GM18870 (cell line): ENCODE data around the gene OR2A5.
"Not testable (repeated sequence)": the region's sequence is repeated elsewhere in the genome, so short reads cannot be mapped to it uniquely, and the experiment has no call there.

Source experiments
- ATAC-seq: cut with Tn5 transposase; IDR thresholded peaks from one replicate; pipeline ENCODE4 v1.9.1; 2021; ENCODE audit warnings: moderate library complexity; ENCODE audit not compliant: unreplicated experiment

The OR2A5 gene, protein sequence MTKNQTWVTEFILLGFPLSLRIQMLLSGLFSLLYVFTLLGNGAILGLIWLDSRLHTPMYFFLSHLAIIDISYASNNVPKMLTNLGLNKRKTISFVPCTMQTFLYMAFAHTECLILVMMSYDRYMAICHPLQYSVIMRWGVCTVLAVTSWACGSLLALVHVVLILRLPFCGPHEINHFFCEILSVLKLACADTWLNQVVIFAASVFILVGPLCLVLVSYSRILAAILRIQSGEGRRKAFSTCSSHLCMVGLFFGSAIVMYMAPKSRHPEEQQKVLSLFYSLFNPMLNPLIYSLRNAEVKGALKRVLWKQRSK

DNA sequence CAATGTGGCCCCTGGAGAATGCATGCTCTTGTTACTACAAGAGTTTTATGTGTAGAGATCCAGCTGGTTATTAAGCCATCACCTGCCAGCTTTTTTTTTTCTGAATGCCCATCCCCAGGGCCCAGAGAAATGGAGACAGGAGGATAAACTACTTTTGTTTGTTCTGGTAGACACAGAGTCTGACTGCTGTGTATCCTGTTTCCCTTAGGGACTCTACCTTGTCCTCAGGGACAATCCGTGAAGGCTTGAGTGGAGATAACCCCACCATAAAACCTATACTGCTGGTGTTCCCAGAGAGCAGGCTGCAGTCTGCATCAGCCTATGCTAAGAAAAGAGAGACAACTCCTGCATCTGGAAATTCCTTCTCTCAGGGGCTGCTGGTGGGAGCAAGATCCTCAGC lies at the start of gene OR2A5:
OR2A5 (plus strand) TSS at position 301 of the 400 bp plus-strand sequence. CDS start 1,454 bp downstream, outside the sequence.
- ATAC-seq, result no peak

DNA sequence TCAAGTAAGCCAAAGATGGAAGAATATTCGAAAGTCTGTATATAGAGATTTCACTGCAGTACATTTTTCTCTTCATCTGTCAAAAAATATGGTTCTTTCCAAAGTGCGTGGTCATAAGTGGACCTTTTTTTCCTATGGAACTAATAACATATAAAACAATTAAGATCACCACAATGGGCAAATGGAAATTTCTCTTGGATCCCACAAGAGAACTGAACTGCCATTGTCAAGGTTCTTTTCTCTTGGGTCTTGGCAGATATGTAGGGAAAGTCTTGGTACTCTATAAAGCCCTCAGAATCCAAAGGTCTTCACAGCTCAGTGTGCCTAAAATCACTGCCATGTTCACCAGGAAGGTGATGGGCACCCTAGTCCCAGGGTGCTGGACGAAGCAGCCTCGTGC lies 48.7 kb upstream of the OR2A5 start, which contains the start of gene OR6B1:
OR6B1 (plus strand) TSS at position 301 of the 400 bp plus-strand sequence. CDS start 3,677 bp downstream, outside the sequence.
- ATAC-seq, result no peak

DNA sequence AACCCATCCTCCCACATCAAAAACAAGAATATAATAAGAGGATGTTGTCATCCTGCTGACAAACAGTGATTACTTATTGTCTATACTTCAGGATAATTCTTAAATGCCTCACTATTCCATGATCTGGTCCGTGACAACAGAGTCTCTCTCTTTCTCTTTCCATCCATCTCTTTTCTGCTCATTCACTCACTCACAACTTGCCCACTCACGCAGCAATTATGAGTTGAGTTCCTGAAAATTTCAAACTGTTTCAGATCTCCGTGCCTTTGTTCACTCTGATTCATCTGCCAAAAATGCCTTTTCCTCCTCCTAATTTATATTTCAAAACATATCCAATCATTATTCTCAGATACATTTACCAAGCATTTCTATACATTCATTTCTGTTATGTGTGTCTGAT lies 47.2 kb upstream of the OR2A5 start:
- ATAC-seq, result no peak

DNA sequence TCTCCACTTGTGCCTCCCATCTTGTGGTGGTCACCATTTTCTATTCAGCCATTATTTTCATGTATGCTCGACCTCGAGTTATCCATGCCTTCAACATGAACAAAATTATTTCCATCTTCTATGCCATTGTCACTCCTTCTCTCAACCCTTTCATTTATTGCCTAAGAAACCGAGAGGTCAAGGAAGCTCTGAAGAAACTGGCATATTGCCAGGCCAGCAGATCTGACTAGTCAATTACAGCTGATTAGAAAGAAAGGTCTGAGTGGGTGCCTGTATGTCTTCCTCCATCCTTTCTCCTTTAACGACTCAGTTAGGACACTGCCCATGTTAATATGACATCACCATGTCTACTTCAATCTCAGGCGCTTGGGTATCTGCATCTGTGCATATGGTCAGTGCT lies 44.0 kb upstream of the OR2A5 start:
- ATAC-seq, result no peak

DNA sequence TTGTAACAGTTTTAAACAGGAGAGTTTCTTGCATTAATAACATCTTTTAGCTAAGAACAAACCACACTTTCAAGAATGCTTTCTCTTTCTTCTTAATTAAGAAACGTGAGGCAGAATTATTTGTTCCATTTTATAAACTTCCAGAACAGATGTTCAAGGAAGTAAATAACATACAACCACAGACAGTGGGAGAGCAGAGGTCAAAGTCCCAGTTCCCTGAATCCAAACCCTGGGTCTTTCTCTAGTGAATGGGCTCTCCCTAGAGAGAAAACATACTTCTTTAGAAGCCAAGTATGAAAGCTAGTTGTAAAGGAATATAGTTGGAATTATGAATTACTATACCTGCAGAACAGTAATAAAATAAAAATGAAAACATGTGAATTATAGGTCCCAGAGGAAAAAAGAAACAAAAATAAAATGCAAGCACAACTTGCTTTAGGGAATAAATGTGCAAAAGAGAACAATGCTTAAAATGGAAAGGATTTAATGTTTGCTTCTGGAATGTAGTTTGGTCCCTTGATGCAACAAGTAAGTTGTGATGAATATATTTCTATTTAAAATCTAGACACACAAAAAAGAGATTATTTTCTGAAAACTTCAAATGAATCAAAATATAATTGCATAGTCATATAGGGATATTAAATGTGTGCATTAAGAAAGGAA lies 42.6 kb upstream of the OR2A5 start:
- no peak for ATAC-seq

DNA sequence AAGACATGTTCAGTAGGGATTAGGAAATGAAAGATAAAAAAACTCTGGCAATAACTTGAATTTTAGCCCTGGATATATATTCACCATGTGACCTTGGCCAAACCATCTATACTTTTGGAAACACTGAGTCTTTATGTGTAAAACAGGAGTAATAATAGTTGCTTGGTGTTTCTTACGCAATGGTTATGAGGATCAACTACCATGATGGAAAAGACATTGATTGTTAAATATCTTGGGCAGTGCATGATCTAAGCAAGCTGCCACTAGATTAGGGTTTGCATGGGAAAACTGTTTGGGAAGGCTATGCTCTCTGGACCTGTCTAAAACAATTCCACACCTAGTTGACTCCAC lies 42.1 kb upstream of the OR2A5 start:
- ATAC-seq, result no peak

DNA sequence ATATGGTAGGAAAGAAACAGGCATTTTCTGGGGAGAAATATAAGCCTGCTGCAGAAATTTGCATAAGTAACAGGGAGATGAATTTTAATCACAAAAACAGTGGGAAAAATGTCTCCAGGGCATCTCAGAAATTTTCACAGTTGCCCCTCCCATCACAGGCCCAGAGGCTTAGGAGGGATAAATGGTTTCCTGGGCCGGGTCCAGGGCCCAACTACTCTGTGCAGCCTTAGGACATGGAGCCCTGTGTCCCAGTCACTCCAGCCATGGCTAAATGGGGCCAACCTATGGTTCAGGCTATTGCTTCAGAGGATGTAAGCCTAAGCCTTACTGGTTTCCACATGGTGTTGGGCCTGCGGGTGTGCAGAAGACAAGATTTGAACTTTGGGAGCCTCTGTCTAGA lies 39.4 kb upstream of the OR2A5 start:
- ATAC-seq, result no peak

DNA sequence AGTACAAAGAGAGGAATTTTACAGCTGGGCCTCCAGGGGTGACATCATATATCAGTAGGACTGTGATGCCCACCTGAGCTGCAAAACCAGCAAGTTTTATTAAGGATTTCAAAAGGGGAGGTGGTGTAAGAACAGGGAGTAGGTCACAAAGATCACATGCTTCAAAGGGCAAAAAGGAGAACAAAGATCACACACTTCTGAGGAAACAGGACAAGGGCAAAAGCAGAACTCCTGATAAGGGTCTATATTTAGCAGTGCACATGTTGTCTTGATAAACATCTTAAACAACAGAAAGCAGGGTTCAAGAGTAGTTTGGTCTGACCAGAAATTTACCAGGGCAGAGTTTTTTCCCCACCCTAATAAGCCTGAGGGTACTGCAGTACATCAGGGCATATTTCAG lies 38.7 kb upstream of the OR2A5 start:
- not testable (repeated sequence) for ATAC-seq

DNA sequence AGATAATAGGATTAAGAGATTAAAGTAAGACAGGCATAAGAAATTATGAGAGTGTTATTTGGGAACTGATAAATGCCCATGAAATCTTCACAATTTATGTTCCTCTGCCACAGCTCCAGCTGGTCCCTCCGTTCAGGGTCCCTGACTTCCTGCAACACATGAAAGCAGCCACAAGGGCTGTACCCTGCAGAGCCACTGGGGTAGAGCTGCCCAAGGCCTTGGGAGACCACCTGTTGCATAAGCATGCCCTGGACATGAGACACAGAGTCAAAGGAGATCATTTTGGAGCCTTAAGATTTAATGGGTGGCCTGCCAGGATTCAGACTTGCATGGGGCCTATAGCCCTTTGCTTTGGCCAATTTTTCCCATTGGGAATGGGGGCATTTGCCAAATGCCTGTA lies 37.9 kb upstream of the OR2A5 start:
- not testable (repeated sequence) for ATAC-seq

DNA sequence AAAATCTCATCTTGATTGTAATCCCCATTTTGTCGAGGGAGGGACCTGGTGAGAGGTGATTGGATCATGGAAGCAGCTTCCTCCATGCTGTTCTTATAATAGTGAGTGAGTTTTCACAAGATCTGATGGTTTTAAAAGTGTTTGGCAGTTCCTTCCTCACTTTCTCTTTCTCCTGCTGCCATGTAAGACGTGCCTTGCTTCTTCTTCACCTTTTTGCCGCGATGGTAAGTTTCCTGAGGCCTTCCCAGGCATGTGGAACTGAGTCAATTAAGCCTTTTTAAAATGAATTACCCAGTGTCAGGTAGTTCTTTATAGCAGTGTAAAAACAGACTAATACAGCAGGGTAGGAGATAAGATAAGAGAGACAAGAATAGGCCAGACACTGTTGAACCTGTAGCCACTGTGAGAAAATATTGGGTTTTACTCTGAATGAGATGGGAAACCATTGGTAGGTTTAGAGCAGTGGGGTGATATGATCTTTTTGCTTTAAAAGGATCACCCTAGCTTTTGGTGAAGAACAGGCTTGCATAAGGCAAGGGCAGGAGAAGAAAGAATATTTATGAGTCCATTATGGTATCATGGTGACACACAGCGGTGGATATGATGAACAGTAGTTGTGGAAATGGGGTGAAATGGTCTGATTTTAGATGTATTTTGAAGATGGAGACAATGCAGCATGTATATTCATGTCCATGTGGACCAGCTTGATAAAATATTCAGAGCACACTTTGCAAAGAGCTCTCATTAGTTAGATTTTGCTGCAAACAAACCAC lies 37.1 kb upstream of the OR2A5 start:
- ATAC-seq, result no peak

DNA sequence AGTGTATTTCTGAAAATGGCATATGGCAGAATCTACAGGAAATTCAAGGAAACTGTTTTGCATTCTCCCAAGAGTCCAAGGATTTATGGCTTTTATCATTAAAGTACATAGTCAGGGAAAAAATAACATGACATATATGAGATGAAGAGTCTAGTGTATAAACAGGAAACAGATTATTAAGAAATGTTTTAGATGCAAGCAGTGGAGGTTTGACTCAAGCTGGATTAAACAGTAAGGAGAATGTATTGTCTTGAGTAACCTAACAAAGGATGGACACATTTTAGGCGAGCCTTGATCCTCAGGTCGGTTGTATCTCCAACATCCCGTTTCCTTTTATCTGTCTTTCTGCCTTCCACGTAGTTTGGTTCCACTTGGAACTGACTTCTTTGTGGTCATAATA lies 30.7 kb upstream of the OR2A5 start:
- ATAC-seq, result no peak

DNA sequence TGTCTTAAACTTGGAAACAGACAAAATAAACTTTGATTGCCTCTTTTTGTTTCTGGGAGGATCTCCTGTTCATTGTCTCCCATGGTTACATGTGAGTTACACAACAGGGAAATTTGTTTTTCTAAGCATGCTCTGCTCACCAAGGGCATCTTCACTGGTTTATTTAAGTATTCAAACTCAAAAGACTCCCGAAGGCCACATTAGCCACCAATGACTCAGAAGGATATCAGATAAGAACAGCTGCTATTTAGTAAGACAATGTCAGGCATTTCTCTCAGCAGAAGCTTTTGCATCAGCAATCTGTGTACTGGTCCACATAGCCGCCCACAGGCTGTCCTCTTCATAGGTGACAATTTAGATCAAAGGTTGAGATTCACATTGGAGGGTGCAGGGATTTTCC lies 29.3 kb upstream of the OR2A5 start:
- no peak for ATAC-seq

DNA sequence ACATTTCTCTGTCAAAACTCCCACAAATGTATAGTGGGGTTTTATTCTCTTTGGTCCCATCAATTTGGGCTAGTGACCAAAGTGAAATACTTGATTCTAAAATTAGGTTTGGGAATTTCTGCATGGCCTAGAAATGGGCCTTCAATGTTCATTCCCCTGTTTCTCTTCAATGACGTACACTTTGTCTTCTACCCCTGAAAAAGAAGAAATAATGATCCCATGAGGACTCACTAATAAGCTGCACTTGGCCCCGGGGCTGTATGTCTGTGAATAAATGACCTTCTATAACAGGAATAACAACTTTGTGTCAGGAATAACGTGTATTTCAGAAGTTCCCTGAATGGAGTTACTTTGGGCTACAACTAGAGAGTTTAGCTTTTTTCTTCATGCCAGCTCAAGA lies 28.4 kb upstream of the OR2A5 start:
- ATAC-seq, result no peak

DNA sequence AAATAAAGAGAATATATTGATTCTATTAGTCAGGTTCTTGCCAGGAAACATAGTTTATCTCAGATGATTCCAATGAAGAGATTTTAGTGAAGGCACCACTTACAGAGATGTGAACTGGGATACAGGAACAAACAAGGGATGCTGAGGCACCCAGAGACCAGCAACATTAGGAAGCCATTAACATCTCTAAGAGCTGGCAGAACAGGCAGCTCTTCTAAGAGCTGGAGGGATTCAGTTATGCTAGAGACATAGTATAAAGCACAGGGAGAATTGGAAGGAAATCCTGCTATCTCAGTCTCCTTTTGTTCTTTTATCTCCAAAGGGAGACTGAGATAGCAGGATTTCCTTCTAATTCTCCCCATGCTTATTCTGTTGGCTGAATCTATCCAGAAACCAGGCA lies 26.6 kb upstream of the OR2A5 start:
- ATAC-seq, result no peak

DNA sequence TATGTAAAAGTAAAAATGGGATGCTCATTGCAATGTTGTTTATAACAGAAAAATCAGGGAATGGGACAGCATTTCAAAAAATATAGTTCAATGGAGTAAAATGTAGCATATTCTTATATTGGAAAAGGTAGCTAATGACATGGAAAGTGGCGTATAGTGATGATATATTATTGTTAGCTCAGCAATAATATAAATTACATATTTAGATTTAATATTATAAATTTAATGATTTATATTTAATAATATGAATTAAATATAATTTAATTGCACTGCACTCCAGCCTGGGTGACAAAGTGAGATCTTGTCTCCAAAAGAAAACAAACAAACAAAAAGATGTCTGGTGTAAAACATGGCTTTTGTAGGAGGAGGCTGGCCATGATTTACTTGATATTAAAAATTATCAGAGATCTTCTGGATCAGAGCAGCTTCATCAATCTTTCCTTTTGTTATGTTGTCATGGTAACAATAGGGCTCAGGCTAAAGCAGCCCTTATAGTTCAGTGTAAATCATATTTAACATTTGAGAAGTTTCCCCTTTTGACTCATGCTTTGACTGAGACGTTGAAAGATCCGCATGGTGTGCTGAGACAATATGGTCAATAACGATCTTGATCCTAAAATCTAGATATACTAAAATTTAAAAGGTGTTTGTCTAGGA lies 25.4 kb upstream of the OR2A5 start:
- no peak for ATAC-seq

DNA sequence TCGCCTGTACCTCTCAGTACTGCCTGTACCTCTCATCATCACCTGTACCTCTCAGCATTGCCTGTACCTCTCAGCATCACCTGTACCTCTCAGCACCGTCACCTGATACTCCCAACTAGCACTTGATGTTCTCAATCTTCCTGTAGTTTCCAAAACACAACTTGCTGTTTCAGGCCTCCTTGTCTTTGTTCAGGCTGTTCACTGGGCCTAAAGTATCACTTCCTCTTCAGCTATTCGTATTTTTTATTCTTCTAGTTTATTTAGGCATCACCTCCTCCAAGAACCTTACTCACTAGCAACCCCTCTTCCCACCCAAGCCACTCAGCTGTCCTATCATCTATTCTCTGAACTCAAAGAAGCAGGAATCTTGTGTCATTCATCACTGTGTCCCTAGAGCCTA lies 24.5 kb upstream of the OR2A5 start:
- no peak for ATAC-seq

DNA sequence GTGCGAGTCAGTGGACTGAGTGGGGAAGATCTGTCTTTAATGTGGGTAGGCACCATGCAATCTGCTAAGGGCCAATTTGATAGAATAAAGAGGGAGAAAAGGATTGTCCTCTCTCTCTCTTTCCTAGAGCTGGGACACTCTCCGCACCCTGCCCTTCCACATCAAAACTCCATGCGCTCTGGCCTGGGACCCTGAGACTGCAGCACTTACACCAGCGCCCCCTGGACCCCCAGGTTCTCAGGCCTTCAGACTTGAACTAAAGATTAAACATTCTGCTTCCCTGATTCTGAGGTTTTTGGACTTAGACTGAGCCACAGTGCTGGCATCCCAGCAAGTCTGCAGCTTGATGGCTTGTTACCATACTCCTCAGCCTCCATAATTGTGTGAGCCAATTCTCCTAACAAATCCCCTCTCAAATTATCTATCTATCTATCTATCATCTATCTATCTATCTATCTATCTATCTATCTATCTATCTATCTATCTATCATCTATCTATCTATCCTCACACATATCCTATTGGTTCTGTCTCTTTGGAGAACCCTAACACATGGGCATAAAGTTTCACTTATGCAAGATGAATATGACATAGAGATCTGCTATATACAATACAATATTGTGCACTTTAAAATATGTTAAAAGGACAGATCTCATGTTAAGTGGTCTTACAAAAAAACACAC lies 22.4 kb upstream of the OR2A5 start:
- no peak for ATAC-seq

DNA sequence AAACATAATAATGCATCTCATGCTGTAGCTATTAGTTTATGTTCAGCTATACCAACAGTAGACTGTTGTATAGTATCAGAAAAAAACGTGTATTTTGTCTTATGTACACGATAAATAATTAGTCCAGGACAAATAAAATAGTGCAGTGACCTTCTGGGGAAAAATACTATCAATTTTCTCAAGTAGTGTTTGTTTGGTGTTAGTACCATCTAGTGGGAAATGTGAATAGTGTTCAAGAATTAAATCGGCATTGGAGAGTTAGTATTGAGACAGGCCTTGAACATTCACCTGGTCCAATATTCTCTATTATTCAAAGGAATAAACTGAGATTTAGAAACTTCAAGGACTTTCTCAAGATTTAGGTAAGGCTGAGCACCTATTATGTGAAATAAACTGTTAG lies 21.7 kb upstream of the OR2A5 start:
- no peak for ATAC-seq

DNA sequence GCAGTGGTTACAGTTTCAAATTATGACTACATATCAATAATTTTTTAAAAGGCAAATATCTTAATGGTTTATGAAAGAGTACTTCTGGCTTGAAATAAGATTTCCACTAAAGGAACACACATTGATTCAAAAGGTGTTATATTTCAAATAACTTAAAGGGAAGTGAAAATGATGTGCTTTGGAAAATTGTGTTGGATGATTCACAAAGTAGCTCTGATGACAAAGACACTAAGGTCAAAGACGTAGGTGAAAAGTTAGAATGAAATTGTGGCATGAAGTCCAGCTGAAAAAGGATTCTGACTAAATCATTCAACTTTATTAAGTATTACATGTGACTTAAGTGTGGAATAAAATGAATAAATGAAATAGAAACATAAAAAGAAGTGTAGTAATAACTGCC lies 20.8 kb upstream of the OR2A5 start:
- no peak for ATAC-seq

DNA sequence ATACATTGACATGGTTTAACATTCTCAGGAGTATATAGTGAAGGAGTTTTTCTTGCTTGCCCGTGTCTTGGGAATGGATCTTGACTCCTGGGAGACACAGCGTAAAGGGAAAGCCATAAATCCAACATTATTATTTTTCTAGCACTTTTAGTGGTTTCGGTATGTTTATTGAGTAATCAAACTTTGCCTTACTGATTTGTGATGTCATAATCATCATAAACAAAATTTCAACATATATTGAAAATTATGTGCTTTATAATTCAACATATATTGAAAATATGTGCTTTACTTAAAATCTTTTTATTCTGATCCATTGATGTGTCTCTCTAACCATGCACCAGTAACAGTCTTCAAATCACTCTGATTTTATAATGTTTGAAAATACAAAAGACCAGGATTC lies 20.2 kb upstream of the OR2A5 start:
- ATAC-seq, result no peak

DNA sequence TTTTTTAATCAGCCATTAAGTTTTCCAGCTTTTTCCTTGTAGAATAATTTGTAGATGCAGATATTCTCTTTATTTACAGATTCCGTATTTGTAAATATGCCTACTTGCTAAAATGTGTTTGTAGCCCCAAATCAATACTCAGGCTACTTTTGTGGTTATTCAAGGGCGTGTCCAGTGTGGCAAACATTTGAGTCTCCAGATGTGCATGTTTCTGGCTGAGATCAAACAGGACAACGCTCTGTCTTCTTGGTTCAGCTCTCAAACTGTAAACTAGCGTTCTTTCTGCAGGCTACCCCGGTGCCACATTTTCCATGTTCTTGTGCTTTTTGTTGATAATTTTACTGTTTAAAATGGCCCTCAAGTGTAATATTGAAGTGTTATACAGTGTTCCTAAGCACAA lies 16.2 kb upstream of the OR2A5 start:
- ATAC-seq, result no peak
